GM10266 (cell line): Measurements from ENCODE around the gene TAL2.
A peak's percentile ranks its signal among the peaks of the same experiment; 100 is the strongest.

Experiments used
- DNase-seq: peaks from one replicate; pipeline ENCODE4 v3.0.0; 2012; ENCODE audit errors: extremely low spot score
- CTCF ChIP-seq: IDR thresholded peaks from 2 replicates; pipeline ENCODE4 v1.5.1; 2012; ENCODE audit warnings: mild to moderate bottlenecking, low read depth; ENCODE audit not compliant: control insufficient read depth, insufficient read depth; ENCODE audit errors: missing control alignments

The TAL2 gene

GRCh38 chr9:105639936-105640335 is 22.3 kb upstream of the TAL2 start:
- no peak for TF ChIP-seq CTCF
- DNase-seq = no peak

GRCh38 chr9:105643795-105644194 is 18.5 kb upstream of the TAL2 start:
- no peak for TF ChIP-seq CTCF
- DNase-seq = no peak

- DNase-seq = no peak
- no peak for TF ChIP-seq CTCF
These were observed 15.2 kb upstream of the TAL2 start for GRCh38 chr9:105646879-105647594.

- no peak for TF ChIP-seq CTCF
- DNase-seq = no peak
These were observed 14.5 kb upstream of the TAL2 start for GRCh38 chr9:105647595-105648349.

- TF ChIP-seq CTCF = no peak
- no peak for DNase-seq
These were observed 10.5 kb upstream of the TAL2 start for GRCh38 chr9:105651806-105652205.

- peak; percentile 69 for TF ChIP-seq CTCF
- DNase-seq = peak; percentile 66
These were observed 5.9 kb upstream of the TAL2 start for GRCh38 chr9:105656131-105656921.
